ENCODE data around the gene PTPRE.

GRCh38 chr10:128095753-128096469 lies 189.0 kb downstream of the PTPRE start:
- TF ChIP-seq EZH2 (IDR thresholded peaks at IDR 0.05) = no peak
- TF ChIP-seq POLR2AphosphoS5 (IDR thresholded peaks at IDR 0.05; ENCODE audit: borderline replicate concordance, low read depth, low read length) = no peak
